ENCODE results near the gene UPK2. TPM values are rescaled to one million over a fixed set of nuclear protein-coding genes. Genes with fewer than 3 reads are reported as not detected.

Gene UPK2
- total RNA-seq, 2 experiments from 2014 or later: 0.28 to 0.34 TPM

DNA sequence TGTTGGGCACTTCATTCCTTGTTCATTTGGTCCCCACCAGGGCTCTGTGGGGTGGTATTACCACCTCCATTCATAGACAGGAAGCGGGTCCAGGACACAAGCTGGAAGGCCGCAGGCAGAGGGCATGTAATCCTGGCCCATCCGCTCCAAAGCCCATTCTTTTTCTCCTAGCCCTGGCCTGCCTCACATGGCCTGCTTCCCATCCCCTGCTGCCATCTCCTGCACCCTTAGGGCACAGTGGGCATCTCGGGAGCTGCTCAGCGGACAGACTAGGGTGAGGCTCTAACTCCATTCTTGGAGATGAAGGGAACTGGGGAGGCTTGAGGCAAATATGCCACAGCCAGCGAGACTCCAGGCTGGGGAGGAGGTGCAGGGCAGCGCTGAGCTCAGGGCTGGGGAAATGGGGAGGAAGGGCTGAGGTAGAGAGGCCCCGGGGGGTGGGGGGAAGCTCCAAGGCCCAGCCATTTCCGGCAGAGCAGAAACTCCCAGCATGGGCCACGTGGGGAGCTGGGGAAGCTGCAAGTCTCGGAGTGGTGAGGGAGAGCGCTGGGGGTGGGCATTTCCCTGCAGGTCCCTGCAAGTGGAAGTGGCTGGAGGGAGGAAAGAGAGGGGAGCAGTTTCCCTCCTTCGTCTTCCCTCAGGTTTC, 16.0 kb upstream of the UPK2 start:
- Histone ChIP-seq H3K9me2 (ENCODE audit: insufficient read depth, low read length) (no peaks in the 10 kb centered on the region), H3K4me2 (ENCODE audit: low read length) (peak overlapping the region; percentile 48), H3K27ac (ENCODE audit: low read depth, low read length, poor library complexity, severe bottlenecking) (no peak overlapping the region), H3K4me3 (ENCODE audit: low read depth, low read length, poor library complexity, severe bottlenecking) (no peak overlapping the region), H3K36me3 (ENCODE audit: insufficient read depth, low read length) (no peaks in the 10 kb centered on the region), H3K79me2 (ENCODE audit: insufficient read depth, low read depth, low read length) (no peaks in the 10 kb centered on the region), H3K4me1 (ENCODE audit: insufficient read depth, low read length, poor library complexity, severe bottlenecking) (peaks cover 28% of the 10 kb centered on the region), H4K20me1 (ENCODE audit: insufficient read depth, low read length) (no peaks in the 10 kb centered on the region), H3K9me3 (ENCODE audit: low read length) (no peaks in the 10 kb centered on the region), H2AFZ (ENCODE audit: low read length) (peak overlapping the region; percentile 68; the same call in 1 of the 2 replicates)
- TF ChIP-seq, protein P1, sequence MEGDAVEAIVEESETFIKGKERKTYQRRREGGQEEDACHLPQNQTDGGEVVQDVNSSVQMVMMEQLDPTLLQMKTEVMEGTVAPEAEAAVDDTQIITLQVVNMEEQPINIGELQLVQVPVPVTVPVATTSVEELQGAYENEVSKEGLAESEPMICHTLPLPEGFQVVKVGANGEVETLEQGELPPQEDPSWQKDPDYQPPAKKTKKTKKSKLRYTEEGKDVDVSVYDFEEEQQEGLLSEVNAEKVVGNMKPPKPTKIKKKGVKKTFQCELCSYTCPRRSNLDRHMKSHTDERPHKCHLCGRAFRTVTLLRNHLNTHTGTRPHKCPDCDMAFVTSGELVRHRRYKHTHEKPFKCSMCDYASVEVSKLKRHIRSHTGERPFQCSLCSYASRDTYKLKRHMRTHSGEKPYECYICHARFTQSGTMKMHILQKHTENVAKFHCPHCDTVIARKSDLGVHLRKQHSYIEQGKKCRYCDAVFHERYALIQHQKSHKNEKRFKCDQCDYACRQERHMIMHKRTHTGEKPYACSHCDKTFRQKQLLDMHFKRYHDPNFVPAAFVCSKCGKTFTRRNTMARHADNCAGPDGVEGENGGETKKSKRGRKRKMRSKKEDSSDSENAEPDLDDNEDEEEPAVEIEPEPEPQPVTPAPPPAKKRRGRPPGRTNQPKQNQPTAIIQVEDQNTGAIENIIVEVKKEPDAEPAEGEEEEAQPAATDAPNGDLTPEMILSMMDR (conservative IDR thresholded peaks at IDR 0.05; ENCODE audit: low read length): no peak
- no peak for TF ChIP-seq EZH2phosphoT487 (IDR thresholded peaks at IDR 0.05; ENCODE audit: borderline replicate concordance, low read depth, low read length)
- BruUV-seq (replicated peaks): no TSS peak
- intact Hi-C loops (cut with micrococcal nuclease; ENCODE audit: unreplicated experiment): no loop called here
- ChIA-PET POLR2A (interaction anchor here (0.9 to 1.0 kb wide), 2 partner anchors 10 to 119 kb away, joined by 3 to 4 read pairs; no protein-coding TSS in a partner anchor), CTCF (ENCODE audit: unreplicated experiment) (interaction anchor here (0.6 kb wide), 1 partner anchor 13 kb away, joined by 3 read pairs; no protein-coding TSS in a partner anchor)
- peak; percentile 61 for DNase-seq (ENCODE audit: low spot score)

GRCh38 chr11:118947091-118947490, 9.0 kb upstream of the UPK2 start:
- ChIA-PET POLR2A (no interaction called here), CTCF (ENCODE audit: unreplicated experiment) (no interaction called here)
- Histone ChIP-seq H3K4me3 (ENCODE audit: low read depth, low read length, poor library complexity, severe bottlenecking) (no peak overlapping the region), H3K4me2 (ENCODE audit: low read length) (no peak overlapping the region), H3K4me1 (ENCODE audit: insufficient read depth, low read length, poor library complexity, severe bottlenecking) (no peaks in the 10 kb centered on the region), H4K20me1 (ENCODE audit: insufficient read depth, low read length) (no peaks in the 10 kb centered on the region), H3K27ac (ENCODE audit: low read depth, low read length, poor library complexity, severe bottlenecking) (no peak overlapping the region), H3K9me2 (ENCODE audit: insufficient read depth, low read length) (no peaks in the 10 kb centered on the region), H2AFZ (ENCODE audit: low read length) (no peak overlapping the region), H3K79me2 (ENCODE audit: insufficient read depth, low read depth, low read length) (no peaks in the 10 kb centered on the region), H3K9me3 (ENCODE audit: low read length) (no peaks in the 10 kb centered on the region), H3K36me3 (ENCODE audit: insufficient read depth, low read length) (no peaks in the 10 kb centered on the region)
- intact Hi-C loops (cut with micrococcal nuclease; ENCODE audit: unreplicated experiment): no loop called here
- DNase-seq (ENCODE audit: low spot score): no peak
- TF ChIP-seq, protein P1 (conservative IDR thresholded peaks at IDR 0.05; ENCODE audit: low read length): no peak
- no TSS peak for BruUV-seq (replicated peaks)

GRCh38 chr11:118948000-118948399, 8.1 kb upstream of the UPK2 start:
- H3K36me3 ChIP-seq (ENCODE audit: insufficient read depth, low read length): no peaks in the 10 kb centered on the region
- BruUV-seq (replicated peaks): no TSS peak
- no peaks in the 10 kb centered on the region for H3K9me3 ChIP-seq (ENCODE audit: low read length)
- no peaks in the 10 kb centered on the region for H3K4me1 ChIP-seq (ENCODE audit: insufficient read depth, low read length, poor library complexity, severe bottlenecking)
- intact Hi-C loops (cut with micrococcal nuclease; ENCODE audit: unreplicated experiment): no loop called here
- no peaks in the 10 kb centered on the region for H4K20me1 ChIP-seq (ENCODE audit: insufficient read depth, low read length)
- H3K9me2 ChIP-seq (ENCODE audit: insufficient read depth, low read length): no peaks in the 10 kb centered on the region
- H3K4me2 ChIP-seq (ENCODE audit: low read length): no peak overlapping the region
- no peak overlapping the region for H3K4me3 ChIP-seq (ENCODE audit: low read depth, low read length, poor library complexity, severe bottlenecking)
- no peaks in the 10 kb centered on the region for H3K79me2 ChIP-seq (ENCODE audit: insufficient read depth, low read depth, low read length)
- POLR2A ChIA-PET: interaction anchor here (0.8 kb wide), 1 partner anchor 268 kb away, joined by 3 read pairs; no protein-coding TSS in a partner anchor
- H2AFZ ChIP-seq (ENCODE audit: low read length): no peak overlapping the region
- no peak overlapping the region for H3K27ac ChIP-seq (ENCODE audit: low read depth, low read length, poor library complexity, severe bottlenecking)
- DNase-seq (ENCODE audit: low spot score): no peak
- CTCF ChIA-PET (ENCODE audit: unreplicated experiment): no interaction called here
- TF ChIP-seq, protein P1 (conservative IDR thresholded peaks at IDR 0.05; ENCODE audit: low read length): no peak
- TF ChIP-seq EZH2phosphoT487 (IDR thresholded peaks at IDR 0.05; ENCODE audit: borderline replicate concordance, low read depth, low read length): no peak

All from OCI-LY7 (cell line).